Ovary (tissue), 3 donors: ENCODE measurements around the gene ATP10B.

Source experiments
- CTCF ChIP-seq, 3 donors: fragments of 450-650 bp in 2 of 3; fragments of 200-600 bp in 1 of 3; IDR thresholded peaks; one replicate each; pipeline versions ENCODE4 v1.5.1 to v1.8.0; 2016 to 2022; ENCODE audit warnings: antibody characterized with exemption in 3 of 3, mild to moderate bottlenecking in 1 of 3
- EP300 ChIP-seq: sonication (generic); formaldehyde crosslinking; IDR thresholded peaks from one replicate; pipeline ENCODE4 v1.6.1; 2017; ENCODE audit warnings: antibody characterized with exemption
- POLR2A ChIP-seq: fragments of 450-650 bp; IDR thresholded peaks from one replicate; pipeline ENCODE4 v1.6.1; 2017; ENCODE audit warnings: antibody characterized with exemption, mild to moderate bottlenecking, moderate library complexity
- donor health status: DM: no; HTN: no; CAD: no.

GRCh38 chr5:160523502-160524163 lies 328.4 kb downstream of the ATP10B start:
- TF ChIP-seq CTCF (IDR thresholded peaks at IDR 0.05) (no peak), POLR2A (no peak), EP300 (no peak)
